Measurements from ENCODE around the gene LIFR.

- TF ChIP-seq POLR2A (IDR thresholded peaks at IDR 0.05) (no peak), CTCF (IDR thresholded peaks at IDR 0.05) (no peak)
Observed at GRCh38 chr5:38445374-38446028, 110.9 kb downstream of the LIFR start.
